Kidney (tissue), 14 donors: Measurements from ENCODE around the gene CMYA5. TPM values are rescaled to one million over a fixed set of nuclear protein-coding genes. Genes with fewer than 3 reads are reported as not detected.

Source experiments
- DNase-seq, 5 donors: peaks; one replicate each; pipeline ENCODE4 v3.0.0-alpha.2; 2013 to 2020
- FAIRE-seq: peaks from 2 replicates; lab custom pipeline; 2012; peaks lifted over from hg19 to GRCh38; lab: Jason Lieb, UNC
- H3K27ac ChIP-seq, 2 donors: one replicate each; pipeline ENCODE4 v1.7.0; 2013; ENCODE audit warnings: low read depth in 2 of 2, low read length in 2 of 2, inconsistent platforms in 1 of 2
- H3K27me3 ChIP-seq: one replicate; pipeline ENCODE4 v1.7.1; 2013; ENCODE audit warnings: low read length, inconsistent platforms; ENCODE audit not compliant: control insufficient read depth, insufficient read depth
- H3K36me3 ChIP-seq, 3 donors: one replicate each; pipeline versions ENCODE4 v1.7.0 to v1.7.1; 2013; ENCODE audit warnings: low read length in 3 of 3, control low read depth in 1 of 3, inconsistent platforms in 1 of 3; ENCODE audit not compliant: insufficient read depth in 3 of 3, control insufficient read depth in 2 of 3
- H3K4me1 ChIP-seq, 3 donors: one replicate each; pipeline versions ENCODE4 v1.7.0 to v1.7.1; 2013; ENCODE audit warnings: low read length in 3 of 3, inconsistent platforms in 1 of 3, low read depth in 1 of 3; ENCODE audit not compliant: control insufficient read depth in 2 of 3, insufficient read depth in 2 of 3
- H3K4me3 ChIP-seq, 3 donors: one replicate each; pipeline versions ENCODE4 v1.7.0 to v1.8.1; 2013; ENCODE audit warnings: low read length in 3 of 3, control low read depth in 1 of 3, inconsistent platforms in 1 of 3
- H3K9ac ChIP-seq, 3 donors: one replicate each; pipeline versions ENCODE4 v1.7.0 to v1.7.1; 2013; ENCODE audit warnings: low read length in 3 of 3, control low read depth in 1 of 3, inconsistent platforms in 1 of 3
- H3K9me3 ChIP-seq, 3 donors: one replicate each; pipeline versions ENCODE4 v1.7.0 to v1.7.1; 2013; ENCODE audit warnings: low read length in 3 of 3, control low read depth in 1 of 3, inconsistent platforms in 1 of 3; ENCODE audit not compliant: control insufficient read depth in 2 of 3, insufficient read depth in 1 of 3
- CTCF ChIP-seq: IDR thresholded peaks from 3 replicates; pipeline ENCODE4 v1.5.1; 2012; ENCODE audit warnings: mild to moderate bottlenecking, moderate library complexity, borderline replicate concordance; ENCODE audit not compliant: insufficient read depth; ENCODE audit errors: extremely low read depth
- intact Hi-C: fragments of 100-400 bp; cut with DNase I; formaldehyde crosslinking; loops from one replicate; pipeline ENCODE4 v1.11.1; 2022
- polyA plus RNA-seq: library from polyadenylated mRNA; stranded (reverse); fragments of 350-450 nt; fragmentation: Illumina TruSeq; extraction: RNeasy Lipid Tissue Mini Kit (QIAGEN cat#74804); gene quantifications from one replicate; pipeline ENCODE4 v1.2.3, GENCODE V29; 2014; ENCODE audit warnings: low read depth, low replicate concordance; ENCODE audit not compliant: insufficient read depth
- total RNA-seq: library from RNA; stranded (reverse); fragmentation: NEBNext Ultra II Directional; extraction: Animal tissue kit (Norgen Biotek cat#: 25700); gene quantifications from one replicate; pipeline ENCODE4 v1.2.1, GENCODE V29; 2021
- donor health status: control.
- donor health status: control.
- donor health status: control.
- donor health status: control.
- donor health status: control.
- donor health status: DM: yes; HTN: yes; CAD: no.
- donor health status: Normal renal cell carcinoma (clear cell type).

Gene CMYA5
- total and polyA plus RNA-seq, 2 donors from 2014 or later = 6.1 to 6.5 TPM

DNA sequence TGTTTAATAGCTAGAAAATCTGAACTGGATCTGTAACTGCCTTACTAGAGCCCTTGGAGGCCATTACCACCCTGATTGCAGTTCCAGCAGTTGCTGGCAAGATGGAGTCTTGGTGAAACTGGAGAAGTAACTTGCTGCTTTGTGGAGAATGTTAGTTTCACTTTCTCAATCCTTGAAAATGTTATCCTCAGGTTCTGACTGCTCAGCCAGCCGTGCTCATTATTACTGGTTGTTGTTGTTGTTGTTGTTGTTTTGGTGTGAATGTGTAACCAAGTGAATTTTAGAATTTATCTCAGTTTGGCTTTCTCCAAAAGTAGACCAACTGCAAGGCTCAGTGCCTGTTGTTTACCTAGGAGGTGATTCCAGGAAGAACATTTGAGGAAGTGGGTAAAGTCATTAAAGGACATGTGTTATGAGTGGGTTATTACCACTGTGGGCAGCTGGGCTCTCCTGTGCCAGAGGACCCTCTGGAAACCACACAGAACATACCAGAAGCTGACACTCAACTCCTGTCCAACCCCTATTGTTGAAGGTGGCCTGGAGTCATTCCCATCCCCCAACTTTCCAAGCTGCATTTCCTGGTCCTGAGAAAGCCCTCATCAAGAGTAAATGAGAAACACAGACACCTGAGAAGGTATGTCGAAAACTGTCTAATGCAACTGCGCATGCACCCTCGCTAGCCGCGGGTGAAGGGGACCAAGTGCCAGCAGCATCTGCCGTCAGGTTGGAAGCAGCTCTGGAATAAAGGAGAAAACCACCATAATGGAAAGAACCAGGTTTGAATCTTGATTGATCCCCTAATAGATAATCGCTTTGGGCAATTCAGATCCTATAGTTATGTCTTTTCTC, 111.6 kb downstream of the CMYA5 start:
- TF ChIP-seq CTCF = no peak
- intact Hi-C loops = no loop called here
- Histone ChIP-seq H3K9ac (no peak overlapping the region), H3K4me1 (peaks cover 0 to 2% (median 0%) of the 10 kb centered on the region in 3 donors), H3K9me3 (no peaks in the 10 kb centered on the region), H3K27me3 (no peaks in the 10 kb centered on the region), H3K4me3 (no peak overlapping the region), H3K36me3 (peaks cover 0 to 18% (median 2%) of the 10 kb centered on the region in 3 donors), H3K27ac (no peak overlapping the region)
- FAIRE-seq = no peak
- DNase-seq = no peak

DNA sequence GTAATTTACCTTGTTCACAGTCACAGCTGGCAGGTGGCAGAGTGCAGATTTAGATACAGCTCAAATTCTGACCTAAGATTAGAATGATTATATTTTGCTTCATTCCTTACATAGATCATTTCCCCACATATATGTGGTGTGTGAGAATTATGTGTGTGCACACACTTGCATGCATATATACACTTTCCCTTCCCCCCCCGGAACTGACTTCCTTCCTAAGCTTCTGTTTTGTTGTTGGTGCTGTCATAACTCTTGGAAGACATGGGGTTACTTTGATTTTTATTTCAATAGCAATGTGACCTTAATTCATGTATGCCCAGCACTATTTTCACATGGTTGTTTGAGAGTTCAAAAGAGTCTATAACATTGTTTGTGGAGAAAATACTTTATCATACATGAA, 112.8 kb downstream of the CMYA5 start:
- no peaks in the 10 kb centered on the region for H3K4me1 ChIP-seq
- DNase-seq = no peak
- H3K36me3 ChIP-seq = peaks cover 0 to 18% (median 2%) of the 10 kb centered on the region in 3 donors
- no peak for FAIRE-seq
- no peaks in the 10 kb centered on the region for H3K27me3 ChIP-seq
- no peak overlapping the region for H3K27ac ChIP-seq
- intact Hi-C loops = no loop called here
- no peaks in the 10 kb centered on the region for H3K9me3 ChIP-seq
- H3K9ac ChIP-seq = no peak overlapping the region
- no peak for TF ChIP-seq CTCF
- H3K4me3 ChIP-seq = no peak overlapping the region

DNA sequence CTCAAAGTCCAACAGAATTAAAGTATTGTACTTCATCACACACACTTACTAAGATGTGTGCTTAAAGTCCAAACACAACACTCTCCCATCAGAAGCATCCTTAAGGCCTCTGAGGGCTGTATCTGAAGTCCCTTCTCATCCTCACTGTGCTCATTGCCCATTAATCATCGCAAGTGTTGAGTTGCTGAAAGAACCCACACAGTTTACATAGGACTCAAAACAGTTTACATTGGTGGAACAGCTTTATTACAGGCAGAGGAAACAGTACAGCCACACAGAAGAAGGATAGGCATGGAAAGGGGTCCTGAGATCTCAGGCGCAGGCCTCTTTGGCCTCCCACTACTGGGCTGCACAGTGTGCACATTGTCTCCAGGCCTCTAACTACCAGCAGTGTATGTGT, 113.4 kb downstream of the CMYA5 start:
- no peak for FAIRE-seq

More for the DNA sequence above, 113.4 kb downstream of the CMYA5 start:
- TF ChIP-seq CTCF = no peak
- intact Hi-C loops = no loop called here
- Histone ChIP-seq H3K4me3 (no peak overlapping the region), H3K4me1 (no peaks in the 10 kb centered on the region), H3K27me3 (no peaks in the 10 kb centered on the region), H3K9ac (no peak overlapping the region), H3K9me3 (no peaks in the 10 kb centered on the region), H3K36me3 (peaks cover 0 to 18% (median 2%) of the 10 kb centered on the region in 3 donors), H3K27ac (no peak overlapping the region)
- no peak for DNase-seq
